HepG2 (cell line): ENCODE measurements around the gene CSNK1D. TPM values are rescaled to one million over a fixed set of nuclear protein-coding genes. Genes with fewer than 3 reads are reported as not detected.

Source experiments
- AGO2 ChIP-seq: fragments of 200-400 bp; formaldehyde crosslinking; optimal IDR thresholded peaks from 2 replicates; pipeline ENCODE3; 2017; ENCODE audit warnings: mild to moderate bottlenecking, low read depth, low read length, moderate library complexity
- AKAP8 ChIP-seq: sonication (generic); formaldehyde crosslinking; IDR thresholded peaks from 2 replicates; pipeline ENCODE4 v1.5.1; 2020; ENCODE audit warnings: mild to moderate bottlenecking, missing genetic modification reagents
- ARHGAP35 ChIP-seq: sonication (generic); formaldehyde crosslinking; IDR thresholded peaks from 2 replicates; pipeline ENCODE4 v1.9.0; 2022; ENCODE audit warnings: mild to moderate bottlenecking, inconsistent platforms, moderate library complexity, missing genetic modification reagents, borderline replicate concordance
- CEBPG ChIP-seq: IDR thresholded peaks from 2 replicates; pipeline ENCODE4 v1.6.1; 2016
- GATAD1 ChIP-seq: IDR thresholded peaks from 2 replicates; pipeline ENCODE4 v1.6.1; 2016; ENCODE audit warnings: missing genetic modification reagents, missing compliant biosample characterization
- HINFP ChIP-seq: sonication (generic); formaldehyde crosslinking; IDR thresholded peaks from 2 replicates; pipeline ENCODE4 v1.4.0; 2020; ENCODE audit warnings: low read depth, mild to moderate bottlenecking, missing genetic modification reagents
- MEIS2 ChIP-seq: sonication (generic); formaldehyde crosslinking; IDR thresholded peaks from 2 replicates; pipeline ENCODE4 v1.9.0; 2021; ENCODE audit warnings: mild to moderate bottlenecking, missing genetic modification reagents
- NR2F2 ChIP-seq: IDR thresholded peaks from 2 replicates; pipeline ENCODE4 v1.6.1; 2012; ENCODE audit warnings: low read depth, inconsistent platforms, borderline replicate concordance
- PLRG1 ChIP-seq: fragments of 450-650 bp; conservative IDR thresholded peaks from 2 replicates; pipeline ENCODE4 v1.6.1; 2016
- POGK ChIP-seq: sonication (generic); formaldehyde crosslinking; conservative IDR thresholded peaks from 2 replicates; pipeline ENCODE4 v1.8.0; 2022; ENCODE audit warnings: mild to moderate bottlenecking, moderate library complexity, missing genetic modification reagents
- RBM39 ChIP-seq: fragments of 200-400 bp; formaldehyde crosslinking; IDR thresholded peaks from one replicate; pipeline ENCODE4 v1.6.1; 2018; ENCODE audit warnings: antibody characterized with exemption, mild to moderate bottlenecking, low read depth, low read length; ENCODE audit not compliant: poor library complexity, severe bottlenecking
- RFXAP ChIP-seq: sonication (generic); formaldehyde crosslinking; IDR thresholded peaks from 2 replicates; pipeline ENCODE4 v1.4.0; 2020; ENCODE audit warnings: missing genetic modification reagents, borderline replicate concordance
- SMAD9 ChIP-seq: sonication (generic); formaldehyde crosslinking; IDR thresholded peaks from 2 replicates; pipeline ENCODE4 v1.5.1; 2020; ENCODE audit warnings: mild to moderate bottlenecking, missing genetic modification reagents
- WIZ ChIP-seq: sonication (generic); formaldehyde crosslinking; IDR thresholded peaks from 2 replicates; pipeline ENCODE4 v1.5.1; 2020; ENCODE audit warnings: mild to moderate bottlenecking, missing genetic modification reagents
- ZBTB33 ChIP-seq: sonication (generic); formaldehyde crosslinking; IDR thresholded peaks from 2 replicates; pipeline ENCODE4 v1.4.0; 2020; ENCODE audit warnings: missing genetic modification reagents
- ZFP82 ChIP-seq: sonication (generic); formaldehyde crosslinking; IDR thresholded peaks from 2 replicates; pipeline ENCODE4 v1.5.1; 2020; ENCODE audit warnings: mild to moderate bottlenecking, missing genetic modification reagents, borderline replicate concordance
- ZNF337 ChIP-seq: sonication (generic); formaldehyde crosslinking; IDR thresholded peaks from 2 replicates; pipeline ENCODE4 v1.5.1; 2020; ENCODE audit warnings: missing genetic modification reagents, low read depth, mild to moderate bottlenecking, borderline replicate concordance
- ZNF792 ChIP-seq: IDR thresholded peaks from 2 replicates; pipeline ENCODE4 v1.6.1; 2016
- ZSCAN21 ChIP-seq: sonication (generic); formaldehyde crosslinking; IDR thresholded peaks from 2 replicates; pipeline ENCODE4 v1.8.0; 2022; ENCODE audit warnings: mild to moderate bottlenecking, missing genetic modification reagents, moderate library complexity, borderline replicate concordance
- ZSCAN5A ChIP-seq: sonication (generic); formaldehyde crosslinking; IDR thresholded peaks from 2 replicates; pipeline ENCODE4 v1.8.0; 2022; ENCODE audit warnings: mild to moderate bottlenecking, missing genetic modification reagents, borderline replicate concordance
- polyA plus RNA-seq, 8 experiments: library from polyadenylated mRNA; depleted of rRNA in 3 of 8; stranded (reverse) in 7 of 8; unstranded in 1 of 8; fragments of >200 nt; fragmentation: Illumina TruSeq in 4 of 8; extraction: Trizol in 4 of 8; gene quantifications; 2 replicates each; pipeline versions ENCODE4 v1.2.1 to v1.2.3, GENCODE V29; 2011 to 2016; ENCODE audit warnings: low read depth in 4 of 8, missing spikeins in 1 of 8, mixed read lengths in 1 of 8; ENCODE audit not compliant: insufficient read depth in 1 of 8
- total RNA-seq, 5 experiments: library from RNA; depleted of rRNA; stranded (reverse); fragments of >200 nt; fragmentation: Illumina TruSeq; extraction: Trizol; gene quantifications; 2 replicates each; pipeline ENCODE4 v1.2.3, GENCODE V29; 2016; ENCODE audit warnings: low read depth in 1 of 5

CSNK1D gene
- total and polyA plus RNA-seq, 2 of the 13 experiments (the other 11 are each of a cell fraction or from before 2014, with no cell fraction given): 31.5 to 128 TPM

- TF ChIP-seq GATAD1 (CRISPR knock-in tag) (peak; percentile 75), ZSCAN21 (CRISPR knock-in tag) (peak; percentile 62; the same call in 1 of the 2 replicates), AGO2 (no peak), ZBTB33 (CRISPR knock-in tag) (peak; percentile 82), RFXAP (CRISPR knock-in tag) (no peak; the same call in 1 of the 2 replicates), AKAP8 (CRISPR knock-in tag) (peak; percentile 82; the same call in 1 of the 2 replicates), PLRG1 (no peak), CEBPG (CRISPR knock-in tag) (peak; percentile 56), ZFP82 (CRISPR knock-in tag) (no peak), HINFP (0 out of 2 replicates have a peak, but pooled peaks have one; percentile 21), RBM39 (peak; percentile 76), ZNF792 (peak; percentile 83; the same call in 1 of the 2 replicates), POGK (peak; percentile 77), ARHGAP35 (CRISPR knock-in tag) (no peak), MEIS2 (CRISPR knock-in tag) (no peak; the same call in 1 of the 2 replicates), ZNF337 (peak; percentile 81; the same call in 1 of the 2 replicates), ZSCAN5A (CRISPR knock-in tag) (no peak), SMAD9 (CRISPR knock-in tag) (no peak), NR2F2 (0 out of 2 replicates have a peak, but pooled peaks have one; percentile 19), WIZ (CRISPR knock-in tag) (no peak)
These were observed 67.6 kb downstream of the CSNK1D start (continued) for GRCh38 chr17:82205720-82206508.
